GM21825 (cell line): Measurements from ENCODE around the gene DMAC2L.
"Not testable (repeated sequence)": the region's sequence is repeated elsewhere in the genome, so short reads cannot be mapped to it uniquely, and the experiment has no call there.

Experiments used
- ATAC-seq: cut with Tn5 transposase; IDR thresholded peaks from one replicate; pipeline ENCODE4 v1.9.1; 2021; ENCODE audit warnings: mild to moderate bottlenecking, moderate library complexity; ENCODE audit not compliant: unreplicated experiment

The DMAC2L gene

GRCh38 chr14:50353126-50353525 lies 41.0 kb downstream of the DMAC2L start:
- no peak for ATAC-seq

GRCh38 chr14:50354527-50354926 lies 42.4 kb downstream of the DMAC2L start:
- no peak for ATAC-seq

- ATAC-seq: no peak
These were observed 43.6 kb downstream of the DMAC2L start for GRCh38 chr14:50355692-50356091.

GRCh38 chr14:50356283-50356682 lies 44.2 kb downstream of the DMAC2L start:
- ATAC-seq: not testable (repeated sequence)

GRCh38 chr14:50357124-50357523 lies 45.0 kb downstream of the DMAC2L start:
- ATAC-seq: no peak

- ATAC-seq: no peak
These were observed 45.8 kb downstream of the DMAC2L start for GRCh38 chr14:50357753-50358395.

- ATAC-seq: no peak
These were observed 47.5 kb downstream of the DMAC2L start for GRCh38 chr14:50359631-50360030.

- no peak for ATAC-seq
These were observed 48.0 kb downstream of the DMAC2L start for GRCh38 chr14:50360093-50360492.

- ATAC-seq: no peak
These were observed 48.7 kb downstream of the DMAC2L start for GRCh38 chr14:50360851-50361250.

GRCh38 chr14:50361473-50362403 lies 49.6 kb downstream of the DMAC2L start:
- ATAC-seq: not testable (repeated sequence)

- ATAC-seq: peak; percentile 22
These were observed 50.9 kb downstream of the DMAC2L start for GRCh38 chr14:50362764-50363713.

GRCh38 chr14:50363714-50364111 lies 51.6 kb downstream of the DMAC2L start:
- peak; percentile 94 for ATAC-seq

- no peak for ATAC-seq
These were observed 52.7 kb downstream of the DMAC2L start for GRCh38 chr14:50364792-50365191.

- not testable (repeated sequence) for ATAC-seq
These were observed 53.4 kb downstream of the DMAC2L start for GRCh38 chr14:50365572-50365971.

- no peak for ATAC-seq
These were observed 54.0 kb downstream of the DMAC2L start for GRCh38 chr14:50366115-50366514.

GRCh38 chr14:50366589-50366988 lies 54.5 kb downstream of the DMAC2L start:
- no peak for ATAC-seq

- no peak for ATAC-seq
These were observed 59.4 kb downstream of the DMAC2L start for GRCh38 chr14:50371546-50371945.

GRCh38 chr14:50373959-50374358 lies 61.8 kb downstream of the DMAC2L start:
- ATAC-seq: no peak

GRCh38 chr14:50375760-50376159 lies 63.6 kb downstream of the DMAC2L start:
- no peak for ATAC-seq
